ENCODE data around the gene CRTC2. TPM values are rescaled to one million over a fixed set of nuclear protein-coding genes. Genes with fewer than 3 reads are reported as not detected.
A peak's percentile ranks its signal among the peaks of the same experiment; 100 is the strongest.

The CRTC2 gene
- total RNA-seq, 2 donors from 2014 or later, result 22.6 to 92.7 TPM

GRCh38 chr1:153963850-153964331, 5.5 kb upstream of the CRTC2 start:
- peaks cover 36 to 64% of the 10 kb centered on the region in 2 donors for H3K4me1 ChIP-seq (ENCODE audit: control insufficient read depth in 1 of 2, low read depth in 2 of 2)
- peak; percentile 1 for ATAC-seq (ENCODE audit: insufficient number of reproducible peaks, low FRiP score, low read depth)
- H3K27ac ChIP-seq, result peak overlapping the region; percentile 90 to 94
- no peak for DNase-seq (ENCODE audit: low spot score)
- no peaks in the 10 kb centered on the region for H3K27me3 ChIP-seq (replicated peaks; ENCODE audit: insufficient read depth)
- H3K4me3 ChIP-seq, result peak overlapping the region; percentile 77
- no peak for TF ChIP-seq CTCF (IDR thresholded peaks at IDR 0.05)
- H3K9me3 ChIP-seq, result no peaks in the 10 kb centered on the region
- H3K36me3 ChIP-seq, result peaks cover 8% of the 10 kb centered on the region

- H3K4me3 ChIP-seq, result peak within 1 kb of the TSS; percentile 77
- H3K9me3 ChIP-seq, result no peaks in the 10 kb centered on the region
- ATAC-seq (ENCODE audit: insufficient number of reproducible peaks, low FRiP score, low read depth) (peak; percentile 78), DNase-seq (ENCODE audit: low spot score) (peak; percentile 97)
- no peaks in the 10 kb centered on the region for H3K27me3 ChIP-seq (replicated peaks; ENCODE audit: insufficient read depth)
- H3K27ac ChIP-seq, result peak within 1 kb of the TSS; percentile 90 to 94
- peaks cover 8% of the 10 kb centered on the region for H3K36me3 ChIP-seq
- TF ChIP-seq CTCF (IDR thresholded peaks at IDR 0.05), result no peak
- peaks cover 35 to 59% of the 10 kb centered on the region in 2 donors for H3K4me1 ChIP-seq (ENCODE audit: control insufficient read depth in 1 of 2, low read depth in 2 of 2)
Observed at GRCh38 chr1:153963030-153963849, 4.8 kb upstream of the CRTC2 start, which contains the start of gene SLC39A1. SLC39A1 (minus strand) TSS chr1:153963537; CDS start chr1:153962715, 822 bp downstream.

GRCh38 chr1:153962088-153963029, 3.9 kb upstream of the CRTC2 start:
- H3K27ac ChIP-seq, result peak overlapping the region; percentile 90 to 94
- no peak for TF ChIP-seq CTCF (IDR thresholded peaks at IDR 0.05)
- H3K9me3 ChIP-seq, result no peaks in the 10 kb centered on the region
- DNase-seq (ENCODE audit: low spot score) (no peak), ATAC-seq (ENCODE audit: insufficient number of reproducible peaks, low FRiP score, low read depth) (no peak)
- H3K27me3 ChIP-seq (replicated peaks; ENCODE audit: insufficient read depth), result no peaks in the 10 kb centered on the region
- peaks cover 8% of the 10 kb centered on the region for H3K36me3 ChIP-seq
- peak overlapping the region; percentile 77 for H3K4me3 ChIP-seq
- peaks cover 36 to 59% of the 10 kb centered on the region in 2 donors for H3K4me1 ChIP-seq (ENCODE audit: control insufficient read depth in 1 of 2, low read depth in 2 of 2)

GRCh38 chr1:153961421-153961820, 3.0 kb upstream of the CRTC2 start:
- peaks cover 8% of the 10 kb centered on the region for H3K36me3 ChIP-seq
- TF ChIP-seq CTCF (IDR thresholded peaks at IDR 0.05), result no peak
- H3K4me3 ChIP-seq, result peak overlapping the region; percentile 77
- H3K4me1 ChIP-seq (ENCODE audit: control insufficient read depth in 1 of 2, low read depth in 2 of 2), result peaks cover 41 to 63% of the 10 kb centered on the region in 2 donors
- ATAC-seq (ENCODE audit: insufficient number of reproducible peaks, low FRiP score, low read depth) (no peak), DNase-seq (ENCODE audit: low spot score) (no peak)
- peak overlapping the region; percentile 8 to 90 for H3K27ac ChIP-seq
- no peaks in the 10 kb centered on the region for H3K9me3 ChIP-seq
- no peaks in the 10 kb centered on the region for H3K27me3 ChIP-seq (replicated peaks; ENCODE audit: insufficient read depth)

All from thoracic aorta (tissue), 2 donors.